ENCODE results near the gene DOCK8.

DOCK8 gene

DNA sequence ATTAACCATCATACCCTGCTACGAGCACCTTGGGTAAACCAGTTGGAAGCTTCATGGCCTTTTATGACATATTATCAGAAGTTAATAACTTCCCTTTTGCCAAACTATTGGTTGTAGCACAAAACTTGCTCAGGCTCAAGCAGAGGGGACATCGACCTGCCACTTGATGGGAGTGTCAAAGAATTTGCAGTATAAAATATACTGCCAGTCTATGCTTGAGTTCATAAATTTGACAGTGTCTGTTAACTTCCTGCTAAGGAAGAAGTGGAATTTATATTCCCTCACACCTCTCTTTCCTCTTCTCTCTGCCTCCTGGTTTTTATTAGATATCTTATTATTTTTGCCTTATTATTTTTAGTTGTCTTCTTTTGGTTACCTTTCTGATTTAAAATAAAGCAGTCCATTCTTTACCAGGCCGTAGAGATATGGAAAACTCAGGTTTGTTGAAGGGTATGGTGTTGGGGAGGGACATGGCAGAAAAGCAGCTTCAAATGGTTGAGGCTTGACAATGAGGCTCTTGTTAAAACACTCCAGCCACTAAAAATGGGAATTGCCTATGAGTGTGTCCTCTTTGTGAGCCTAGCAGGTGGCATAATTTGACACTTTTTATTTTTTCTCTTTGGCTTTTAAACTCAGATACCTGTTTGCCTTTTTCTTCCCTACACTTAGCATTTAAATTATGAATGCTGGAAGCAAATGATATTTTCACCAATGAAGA lies 298.0 kb downstream of the DOCK8 start:
- no peak for DNase-seq
